H9 (cell line): ENCODE data around the gene YPEL5. TPM values are rescaled to one million over a fixed set of nuclear protein-coding genes. Genes with fewer than 3 reads are reported as not detected.

Experiments
- DNase-seq: peaks from one replicate; pipeline ENCODE4 v3.0.0-alpha.2; 2017
- H2AFZ ChIP-seq: one replicate; pipeline ENCODE4 v1.6.1; 2013; ENCODE audit warnings: mild to moderate bottlenecking, low read length, control low read depth, moderate library complexity
- H2AK5ac ChIP-seq: 2 replicates; pipeline ENCODE4 v1.6.1; 2013; ENCODE audit warnings: low read length, control low read depth, mixed read lengths; ENCODE audit not compliant: insufficient read length
- H2BK120ac ChIP-seq: one replicate; pipeline ENCODE4 v1.6.1; 2013; ENCODE audit warnings: low read depth, mild to moderate bottlenecking, low read length, control low read depth, inconsistent platforms; ENCODE audit not compliant: poor library complexity, severe bottlenecking
- H2BK12ac ChIP-seq: 2 replicates; pipeline ENCODE4 v1.6.1; 2013; ENCODE audit warnings: low read length, control low read depth, mixed read lengths, low read depth; ENCODE audit not compliant: insufficient read length
- H2BK15ac ChIP-seq: 2 replicates; pipeline ENCODE4 v1.6.1; 2013; ENCODE audit warnings: low read depth, low read length, control low read depth
- H2BK20ac ChIP-seq: one replicate; pipeline ENCODE4 v1.6.1; 2013; ENCODE audit warnings: low read depth, mild to moderate bottlenecking, low read length, control low read depth, inconsistent platforms; ENCODE audit not compliant: poor library complexity, severe bottlenecking
- H2BK5ac ChIP-seq: 2 replicates; pipeline ENCODE4 v1.6.1; 2013; ENCODE audit warnings: low read length, control low read depth, mixed read lengths; ENCODE audit not compliant: insufficient read length
- H3K14ac ChIP-seq: 2 replicates; pipeline ENCODE4 v1.6.1; 2013; ENCODE audit warnings: low read length, control low read depth; ENCODE audit not compliant: insufficient read depth
- H3K18ac ChIP-seq: 2 replicates; pipeline ENCODE4 v1.6.1; 2013; ENCODE audit warnings: low read depth, mild to moderate bottlenecking, mixed read lengths, low read length, control low read depth; ENCODE audit not compliant: insufficient read length
- H3K23ac ChIP-seq: 2 replicates; pipeline ENCODE4 v1.6.1; 2013; ENCODE audit warnings: low read length, control low read depth, mixed read lengths, low read depth; ENCODE audit not compliant: insufficient read length
- H3K23me2 ChIP-seq: 2 replicates; pipeline ENCODE4 v1.6.1; 2013; ENCODE audit warnings: low read depth, mild to moderate bottlenecking, mixed read lengths, low read length, control low read depth; ENCODE audit not compliant: insufficient read length, poor library complexity, severe bottlenecking
- H3K27ac ChIP-seq: 2 replicates; pipeline ENCODE4 v1.5.1; 2013; ENCODE audit warnings: low read length, control low read depth, mixed read lengths, low read depth; ENCODE audit not compliant: insufficient read length
- H3K27me3 ChIP-seq: 2 replicates; pipeline ENCODE4 v1.6.1; 2013; ENCODE audit warnings: low read length, control low read depth, inconsistent platforms; ENCODE audit not compliant: insufficient read depth
- H3K4ac ChIP-seq: 2 replicates; pipeline ENCODE4 v1.6.1; 2013; ENCODE audit warnings: low read depth, mild to moderate bottlenecking, control low read depth, inconsistent platforms, low read length, moderate library complexity
- H3K4me1 ChIP-seq: 2 replicates; pipeline ENCODE4 v1.6.1; 2013; ENCODE audit warnings: low read length, control low read depth, inconsistent platforms; ENCODE audit not compliant: insufficient read depth
- H3K4me2 ChIP-seq: 2 replicates; pipeline ENCODE4 v1.6.1; 2013; ENCODE audit warnings: low read length, control low read depth, mixed read lengths; ENCODE audit not compliant: insufficient read length, insufficient read depth
- H3K56ac ChIP-seq: 2 replicates; pipeline ENCODE4 v1.6.1; 2013; ENCODE audit warnings: low read depth, mild to moderate bottlenecking, mixed read lengths, low read length, control low read depth; ENCODE audit not compliant: insufficient read length
- H3K79me1 ChIP-seq: 2 replicates; pipeline ENCODE4 v1.6.1; 2013; ENCODE audit warnings: low read depth, mild to moderate bottlenecking, moderate library complexity, low read length, control low read depth, inconsistent platforms; ENCODE audit not compliant: insufficient read depth, poor library complexity, severe bottlenecking
- H3K79me2 ChIP-seq: 2 replicates; pipeline ENCODE4 v1.6.1; 2013; ENCODE audit warnings: low read length, control low read depth, inconsistent platforms; ENCODE audit not compliant: insufficient read depth
- H3K9ac ChIP-seq: 2 replicates; pipeline ENCODE4 v1.6.1; 2013; ENCODE audit warnings: low read length, control low read depth, mixed read lengths; ENCODE audit not compliant: insufficient read length; ENCODE audit errors: extremely low read depth
- H3K9me3 ChIP-seq: one replicate; pipeline ENCODE4 v1.6.1; 2013; ENCODE audit warnings: low read depth, low read length, inconsistent platforms; ENCODE audit not compliant: control insufficient read depth
- H3T11ph ChIP-seq: one replicate; pipeline ENCODE4 v1.6.1; 2013; ENCODE audit warnings: mild to moderate bottlenecking, low read length, control low read depth, inconsistent platforms
- H4K20me1 ChIP-seq: one replicate; pipeline ENCODE4 v1.6.1; 2013; ENCODE audit not compliant: control insufficient read depth, insufficient read length, insufficient read depth
- H4K5ac ChIP-seq: 2 replicates; pipeline ENCODE4 v1.6.1; 2013; ENCODE audit warnings: low read depth, mild to moderate bottlenecking, mixed read lengths, low read length, control low read depth; ENCODE audit not compliant: insufficient read length
- H4K8ac ChIP-seq: replicated peaks from 2 replicates; pipeline ENCODE4 v1.6.1; 2013; ENCODE audit warnings: low read length, control low read depth, mixed read lengths, low read depth; ENCODE audit not compliant: insufficient read length
- H4K91ac ChIP-seq: 2 replicates; pipeline ENCODE4 v1.6.1; 2013; ENCODE audit warnings: low read depth, mild to moderate bottlenecking, moderate library complexity, mixed read lengths, low read length, control low read depth; ENCODE audit not compliant: insufficient read length
- H3K27ac Mint-ChIP-seq, 3 experiments: 2 replicates in 2 of 3; 3 replicates in 1 of 3; pipeline ENCODE4 v1.8.0; 2020 to 2021; ENCODE audit warnings: mixed read lengths in 3 of 3, mild to moderate bottlenecking in 1 of 3, moderate library complexity in 1 of 3
- H3K27me3 Mint-ChIP-seq: 2 replicates; pipeline ENCODE4 v1.8.0; 2021; ENCODE audit warnings: low read depth, mild to moderate bottlenecking, moderate library complexity, mixed read lengths
- H3K36me3 Mint-ChIP-seq, 3 experiments: 2 replicates in 2 of 3; 3 replicates in 1 of 3; pipeline ENCODE4 v1.8.0; 2020 to 2021; ENCODE audit warnings: low read depth in 3 of 3, mixed read lengths in 3 of 3; ENCODE audit not compliant: insufficient read depth in 1 of 3
- H3K4me1 Mint-ChIP-seq, 2 experiments: 2 replicates each; pipeline ENCODE4 v1.8.0; 2020; ENCODE audit warnings: mixed read lengths in 2 of 2
- H3K4me3 Mint-ChIP-seq, 2 experiments: 2 replicates in 1 of 2; 3 replicates in 1 of 2; pipeline ENCODE4 v1.8.0; 2020 to 2021; ENCODE audit warnings: mild to moderate bottlenecking in 2 of 2, mixed read lengths in 2 of 2, moderate library complexity in 1 of 2
- H3K9me3 Mint-ChIP-seq, 2 experiments: 2 replicates in 1 of 2; 3 replicates in 1 of 2; pipeline ENCODE4 v1.8.0; 2020; ENCODE audit warnings: mild to moderate bottlenecking in 2 of 2, mixed read lengths in 2 of 2, moderate library complexity in 1 of 2
- CTCF ChIP-seq: fragments of 200-600 bp; sonication (generic); conservative IDR thresholded peaks from 3 replicates; pipeline ENCODE4 v1.8.0; 2021; ENCODE audit warnings: antibody characterized with exemption, mild to moderate bottlenecking
- WGBS: extraction: QIAGEN DNeasy Blood & Tissue Kit; methylation state at CpG from one replicate; pipeline ENCODE4 v1.1.7; 2013; ENCODE audit warnings: missing lambda C conversion rate, low lambda C conversion rate, mixed read lengths; ENCODE audit not compliant: insufficient read length; ENCODE audit errors: extremely low coverage; 5-methylcytosine and 5-hydroxymethylcytosine counted together
- total RNA-seq: library from RNA; stranded (reverse); gene quantifications from 2 replicates; pipeline ENCODE4 v1.2.1, GENCODE V29; 2021

Gene YPEL5
- total RNA-seq, 1 experiment from 2014 or later = 28.5 TPM

GRCh38 chr2:30177956-30178355 is 31.1 kb downstream of the YPEL5 start:
- H2BK120ac ChIP-seq = no peak overlapping the region
- Mint-ChIP-seq H3K4me3 (no peak overlapping the region), H3K27me3 (peaks cover 6% of the 10 kb centered on the region), H3K27ac (no peak overlapping the region), H3K36me3 (no peaks in the 10 kb centered on the region), H3K4me1 (no peaks in the 10 kb centered on the region), H3K9me3 (no peaks in the 10 kb centered on the region)
- H3K27ac ChIP-seq = no peak overlapping the region
- H3K14ac ChIP-seq = no peak overlapping the region
- H4K20me1 ChIP-seq = no peaks in the 10 kb centered on the region
- no peak overlapping the region for H2AFZ ChIP-seq
- DNase-seq = no peak
- no peak overlapping the region for H4K8ac ChIP-seq
- no peak overlapping the region for H3T11ph ChIP-seq
- no peaks in the 10 kb centered on the region for H3K79me2 ChIP-seq
- H4K5ac ChIP-seq = no peak overlapping the region
- H3K9me3 ChIP-seq = no peaks in the 10 kb centered on the region
- no peak overlapping the region for H2BK5ac ChIP-seq
- H2BK15ac ChIP-seq = no peak overlapping the region
- H2BK12ac ChIP-seq = no peak overlapping the region
- H3K27me3 ChIP-seq = no peaks in the 10 kb centered on the region; the same call in 1 of the 2 replicates
- H4K91ac ChIP-seq = no peak overlapping the region
- no peak for TF ChIP-seq CTCF
- H3K79me1 ChIP-seq = no peaks in the 10 kb centered on the region
- H3K4ac ChIP-seq = no peak overlapping the region
- H3K18ac ChIP-seq = no peak overlapping the region
- H3K23me2 ChIP-seq = no peaks in the 10 kb centered on the region
- H3K4me2 ChIP-seq = no peak overlapping the region
- no peak overlapping the region for H2AK5ac ChIP-seq
- no CpG with 5 or more reads among the region's 4 CpGs for WGBS
- no peak overlapping the region for H2BK20ac ChIP-seq
- no peaks in the 10 kb centered on the region for H3K4me1 ChIP-seq
- no peak overlapping the region for H3K56ac ChIP-seq
- no peak overlapping the region for H3K9ac ChIP-seq
- no peak overlapping the region for H3K23ac ChIP-seq
